RWPE2 (cell line): ENCODE measurements around the gene PADI4.

ENCODE experiments used
- ATAC-seq: fragments of 200-7000 bp; cut with Tn5 transposase; 3 replicates; pipeline ENCODE4 v1.9.1; 2021; ENCODE audit warnings: low read depth
- DNase-seq: peaks from one replicate; pipeline ENCODE4 v3.0.0-alpha.2; 2020; ENCODE audit warnings: low spot score
- H3K27ac ChIP-seq: fragments of 450-650 bp; 2 replicates; pipeline ENCODE4 v1.5.1; 2017; ENCODE audit warnings: mild to moderate bottlenecking; ENCODE audit not compliant: poor library complexity, severe bottlenecking
- H3K27me3 ChIP-seq: fragments of 250-450 bp; sonication (Bioruptor Pico); 2 replicates; pipeline ENCODE4 v1.5.1; 2021; ENCODE audit warnings: mild to moderate bottlenecking, moderate library complexity; ENCODE audit not compliant: insufficient read depth, poor library complexity, severe bottlenecking
- H3K36me3 ChIP-seq: fragments of 250-450 bp; sonication (Bioruptor Pico); 2 replicates; pipeline ENCODE4 v1.5.1; 2020; ENCODE audit warnings: low read depth, mild to moderate bottlenecking, moderate library complexity
- H3K4me1 ChIP-seq: fragments of 250-450 bp; sonication (Bioruptor Pico); 2 replicates; pipeline ENCODE4 v1.5.1; 2021; ENCODE audit warnings: mild to moderate bottlenecking, moderate library complexity; ENCODE audit not compliant: insufficient read depth, poor library complexity, severe bottlenecking
- H3K4me3 ChIP-seq: fragments of 250-450 bp; sonication (Bioruptor Pico); 2 replicates; pipeline ENCODE4 v1.5.1; 2021; ENCODE audit warnings: mild to moderate bottlenecking, moderate library complexity; ENCODE audit not compliant: severe bottlenecking
- H3K9me3 ChIP-seq: fragments of 250-450 bp; sonication (Bioruptor Pico); 2 replicates; pipeline ENCODE4 v1.5.1; 2021; ENCODE audit warnings: mild to moderate bottlenecking, moderate library complexity; ENCODE audit not compliant: severe bottlenecking
- CTCF ChIP-seq: fragments of 450-650 bp; IDR thresholded peaks from one replicate; pipeline ENCODE4 v1.5.1; 2017; ENCODE audit warnings: mild to moderate bottlenecking, moderate library complexity; ENCODE audit not compliant: poor library complexity, severe bottlenecking

PADI4 gene

GRCh38 chr1:17313530-17314309 lies 5.7 kb downstream of the PADI4 start:
- Histone ChIP-seq H3K27me3 (no peaks in the 10 kb centered on the region), H3K4me3 (no peak overlapping the region), H3K27ac (no peak overlapping the region), H3K36me3 (no peaks in the 10 kb centered on the region), H3K4me1 (peaks cover 8% of the 10 kb centered on the region), H3K9me3 (no peaks in the 10 kb centered on the region)
- DNase-seq (no peak), ATAC-seq (no peak)
- TF ChIP-seq CTCF, result no peak

GRCh38 chr1:17314491-17314971 lies 6.5 kb downstream of the PADI4 start:
- H3K27ac ChIP-seq, result no peak overlapping the region
- ATAC-seq (no peak), DNase-seq (no peak)
- no peaks in the 10 kb centered on the region for H3K27me3 ChIP-seq
- H3K4me3 ChIP-seq, result no peak overlapping the region
- H3K4me1 ChIP-seq, result peaks cover 4% of the 10 kb centered on the region
- no peaks in the 10 kb centered on the region for H3K36me3 ChIP-seq
- H3K9me3 ChIP-seq, result no peaks in the 10 kb centered on the region
- no peak for TF ChIP-seq CTCF

GRCh38 chr1:17315542-17316130 lies 7.6 kb downstream of the PADI4 start:
- no peaks in the 10 kb centered on the region for H3K9me3 ChIP-seq
- no peaks in the 10 kb centered on the region for H3K27me3 ChIP-seq
- no peak for DNase-seq
- H3K27ac ChIP-seq, result no peak overlapping the region
- no peak overlapping the region for H3K4me3 ChIP-seq
- no peaks in the 10 kb centered on the region for H3K4me1 ChIP-seq
- no peaks in the 10 kb centered on the region for H3K36me3 ChIP-seq
- TF ChIP-seq CTCF, result no peak
- no peak for ATAC-seq

GRCh38 chr1:17316704-17317103 lies 8.7 kb downstream of the PADI4 start:
- H3K27me3 ChIP-seq, result no peaks in the 10 kb centered on the region
- no peak for ATAC-seq

More at GRCh38 chr1:17316704-17317103, 8.7 kb downstream of the PADI4 start:
- TF ChIP-seq CTCF, result no peak
- Histone ChIP-seq H3K4me1 (no peaks in the 10 kb centered on the region), H3K36me3 (no peaks in the 10 kb centered on the region), H3K27ac (no peak overlapping the region), H3K4me3 (no peak overlapping the region), H3K9me3 (no peaks in the 10 kb centered on the region)
- DNase-seq, result no peak
